ENCODE measurements around the gene SLC35C1.

SLC35C1 gene

DNA sequence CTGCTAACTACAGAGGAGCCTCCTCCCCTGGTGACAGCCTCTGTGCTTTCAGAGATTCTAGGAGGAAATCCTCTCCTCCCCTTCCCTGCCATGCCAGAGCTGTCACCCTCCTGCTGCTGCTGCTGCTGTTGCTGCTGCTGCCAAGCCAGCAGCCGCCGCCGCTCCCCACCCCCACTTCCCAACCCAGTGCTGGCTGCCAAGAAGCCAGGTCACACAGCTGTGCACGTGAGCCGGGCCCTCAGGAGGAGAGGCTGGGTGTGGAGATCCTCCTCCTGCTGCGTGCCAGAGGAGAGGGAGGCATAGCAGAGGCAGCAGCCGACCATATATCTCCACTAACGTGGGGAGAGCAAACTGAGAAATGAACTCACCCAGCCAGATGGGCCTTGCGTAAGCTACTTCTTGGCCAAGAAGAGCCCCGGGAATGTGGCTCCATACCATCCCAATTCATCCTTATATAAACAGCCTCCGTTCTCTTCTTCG, 54.8 kb downstream of the SLC35C1 start:
- peak overlapping the region; percentile 27 for H3K4me3 ChIP-seq
- DNase-seq (ENCODE audit: low spot score): peak; percentile 95
- TF ChIP-seq, protein P1, sequence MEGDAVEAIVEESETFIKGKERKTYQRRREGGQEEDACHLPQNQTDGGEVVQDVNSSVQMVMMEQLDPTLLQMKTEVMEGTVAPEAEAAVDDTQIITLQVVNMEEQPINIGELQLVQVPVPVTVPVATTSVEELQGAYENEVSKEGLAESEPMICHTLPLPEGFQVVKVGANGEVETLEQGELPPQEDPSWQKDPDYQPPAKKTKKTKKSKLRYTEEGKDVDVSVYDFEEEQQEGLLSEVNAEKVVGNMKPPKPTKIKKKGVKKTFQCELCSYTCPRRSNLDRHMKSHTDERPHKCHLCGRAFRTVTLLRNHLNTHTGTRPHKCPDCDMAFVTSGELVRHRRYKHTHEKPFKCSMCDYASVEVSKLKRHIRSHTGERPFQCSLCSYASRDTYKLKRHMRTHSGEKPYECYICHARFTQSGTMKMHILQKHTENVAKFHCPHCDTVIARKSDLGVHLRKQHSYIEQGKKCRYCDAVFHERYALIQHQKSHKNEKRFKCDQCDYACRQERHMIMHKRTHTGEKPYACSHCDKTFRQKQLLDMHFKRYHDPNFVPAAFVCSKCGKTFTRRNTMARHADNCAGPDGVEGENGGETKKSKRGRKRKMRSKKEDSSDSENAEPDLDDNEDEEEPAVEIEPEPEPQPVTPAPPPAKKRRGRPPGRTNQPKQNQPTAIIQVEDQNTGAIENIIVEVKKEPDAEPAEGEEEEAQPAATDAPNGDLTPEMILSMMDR (IDR thresholded peaks at IDR 0.05): no peak
- H3K27ac ChIP-seq: peak overlapping the region; percentile 75 to 88

DNA sequence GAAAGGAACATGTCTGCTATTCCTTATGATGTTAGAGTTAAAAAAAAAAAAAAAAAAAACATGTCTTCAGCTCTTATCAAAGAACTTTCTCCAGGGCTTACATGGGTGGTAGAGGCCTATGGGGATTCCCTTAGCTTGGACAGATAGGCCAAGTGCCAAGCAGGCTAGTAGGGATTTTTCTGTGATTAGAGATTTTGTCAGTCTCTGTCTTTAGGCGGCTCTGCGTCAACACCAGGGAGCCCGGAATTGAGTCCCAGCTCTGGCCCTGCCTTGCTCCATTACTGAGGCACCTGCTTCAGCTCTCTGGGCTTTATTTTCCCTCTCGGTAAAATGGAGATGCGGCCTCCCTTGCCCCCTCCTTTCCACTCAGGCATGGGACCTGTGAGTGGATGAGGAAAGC, 55.4 kb downstream of the SLC35C1 start:
- peak overlapping the region; percentile 75 to 88 for H3K27ac ChIP-seq
- TF ChIP-seq, protein P1 (IDR thresholded peaks at IDR 0.05): no peak
- no peak for DNase-seq (ENCODE audit: low spot score)
- H3K4me3 ChIP-seq: no peak overlapping the region

DNA sequence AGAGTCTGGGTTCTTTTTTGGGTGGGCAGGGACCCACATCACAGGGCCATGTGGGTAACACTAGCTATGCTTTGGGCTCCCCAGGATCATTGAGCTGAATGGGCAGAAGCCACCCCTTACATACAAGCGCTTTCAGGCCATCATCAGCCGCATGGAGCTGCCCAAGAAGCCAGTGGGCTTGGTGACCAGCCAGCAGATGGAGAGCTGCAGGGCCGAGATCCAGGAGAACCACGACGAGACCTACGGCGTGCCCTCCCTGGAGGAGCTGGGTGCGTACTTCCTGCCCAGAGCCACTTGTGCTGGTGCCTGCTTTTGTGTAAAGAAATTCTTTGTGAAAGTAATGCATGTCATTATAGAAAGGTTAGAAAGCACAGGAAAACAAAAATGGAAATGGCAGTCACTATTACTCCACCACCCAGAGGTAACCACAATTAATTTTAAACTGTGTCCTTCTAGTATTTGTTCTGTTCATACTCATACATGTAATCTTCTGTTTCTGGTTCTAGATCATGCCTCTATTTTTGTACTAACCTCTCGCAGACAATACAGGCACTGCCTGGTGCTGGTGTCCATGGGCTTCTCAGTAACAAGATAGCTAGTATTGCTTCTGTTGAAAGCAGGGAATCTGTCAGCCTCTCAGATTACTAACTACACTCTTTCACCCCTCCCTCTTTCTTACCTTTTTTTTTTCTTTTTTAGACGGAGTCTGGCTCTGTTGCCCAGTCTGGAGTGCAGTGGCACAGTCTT, 56.0 kb downstream of the SLC35C1 start:
- DNase-seq (ENCODE audit: low spot score): no peak
- Histone ChIP-seq H3K27ac (peak overlapping the region; percentile 75 to 88), H3K4me3 (no peak overlapping the region)
- TF ChIP-seq, protein P1 (IDR thresholded peaks at IDR 0.05): no peak

Data from coronary artery (tissue), 2 donors.